IMR-90 (cell line): ENCODE measurements around the gene POLR2I. TPM values are rescaled to one million over a fixed set of nuclear protein-coding genes. Genes with fewer than 3 reads are reported as not detected.
"Not testable (repeated sequence)": the region's sequence is repeated elsewhere in the genome, so short reads cannot be mapped to it uniquely, and the experiment has no call there.

Source experiments
- ATAC-seq: fragments of 200-7000 bp; cut with Tn5 transposase; 2 replicates; pipeline ENCODE4 v1.9.1; 2020; ENCODE audit warnings: low read depth, mild to moderate bottlenecking, moderate library complexity
- BruUV-seq: library from RNA; stranded (reverse); fragments of 400-500 nt; replicated peaks from 2 replicates; lab custom pipeline; 2021; lab: Mats Ljungman, UMichigan
- CTCF ChIA-PET: fragments of 300-600 bp; formaldehyde crosslinking; extraction: SDS; loops from one replicate; lab custom pipeline; 2021; ENCODE audit warnings: antibody characterized with exemption; lab: Yijun Ruan, JAX
- POLR2A ChIA-PET: fragments of 300-600 bp; sonication (Branson Sonifier 250); formaldehyde crosslinking; loops from one replicate; lab custom pipeline; 2022; ENCODE audit warnings: antibody characterized with exemption; ENCODE audit not compliant: unreplicated experiment; lab: Charles Lee
- DNase-seq: peaks from one replicate; pipeline ENCODE4 v3.0.0; 2013
- H2AFZ ChIP-seq: replicated peaks from 2 replicates; pipeline ENCODE3; 2013; ENCODE audit warnings: low read length, mild to moderate bottlenecking; ENCODE audit not compliant: poor library complexity
- H2AK5ac ChIP-seq: 2 replicates; pipeline ENCODE4 v1.6.1; 2013; ENCODE audit warnings: low read depth, low read length, inconsistent platforms
- H2AK9ac ChIP-seq: replicated peaks from 2 replicates; pipeline ENCODE3; 2013; ENCODE audit warnings: mild to moderate bottlenecking, low read depth, low read length, moderate library complexity; ENCODE audit not compliant: poor library complexity
- H2BK120ac ChIP-seq: 2 replicates; pipeline ENCODE4 v1.6.1; 2013; ENCODE audit warnings: low read depth, low read length, inconsistent platforms
- H2BK15ac ChIP-seq: 3 replicates; pipeline ENCODE4 v1.6.1; 2013; ENCODE audit warnings: low read depth, low read length, inconsistent platforms
- H2BK20ac ChIP-seq: 2 replicates; pipeline ENCODE4 v1.6.1; 2013; ENCODE audit warnings: low read depth, mild to moderate bottlenecking, inconsistent platforms, low read length, moderate library complexity
- H2BK5ac ChIP-seq: 2 replicates; pipeline ENCODE4 v1.6.1; 2013; ENCODE audit warnings: mild to moderate bottlenecking, low read depth, low read length, inconsistent platforms; ENCODE audit not compliant: poor library complexity, severe bottlenecking
- H3K14ac ChIP-seq: replicated peaks from 2 replicates; pipeline ENCODE4 v1.6.1; 2013; ENCODE audit warnings: low read depth, low read length, inconsistent platforms
- H3K18ac ChIP-seq: 2 replicates; pipeline ENCODE4 v1.6.1; 2013; ENCODE audit warnings: low read depth, low read length, control low read depth
- H3K23ac ChIP-seq: 2 replicates; pipeline ENCODE4 v1.6.1; 2013; ENCODE audit warnings: low read depth, low read length, inconsistent platforms
- H3K27ac ChIP-seq: 2 replicates; pipeline ENCODE4 v1.5.1; 2013; ENCODE audit warnings: mild to moderate bottlenecking, control low read depth, low read length; ENCODE audit not compliant: insufficient read depth
- H3K27me3 ChIP-seq: 2 replicates; pipeline ENCODE4 v1.6.1; 2013; ENCODE audit warnings: low read length; ENCODE audit not compliant: control insufficient read depth, insufficient read depth
- H3K36me3 ChIP-seq: 2 replicates; pipeline ENCODE4 v1.6.1; 2013; ENCODE audit warnings: low read length, mixed read lengths; ENCODE audit not compliant: control insufficient read depth, insufficient read depth
- H3K4ac ChIP-seq: 2 replicates; pipeline ENCODE4 v1.6.1; 2013; ENCODE audit warnings: low read depth, low read length, inconsistent platforms
- H3K4me1 ChIP-seq: 2 replicates; pipeline ENCODE4 v1.6.1; 2013; ENCODE audit warnings: low read length, mixed read lengths; ENCODE audit not compliant: control insufficient read depth, insufficient read depth
- H3K4me2 ChIP-seq: 2 replicates; pipeline ENCODE4 v1.6.1; 2013; ENCODE audit warnings: low read depth, mild to moderate bottlenecking, control low read depth, low read length, moderate library complexity
- H3K4me3 ChIP-seq: 2 replicates; pipeline ENCODE4 v1.5.1; 2013; ENCODE audit warnings: low read depth, mild to moderate bottlenecking, control low read depth, low read length, moderate library complexity; ENCODE audit not compliant: insufficient read depth
- H3K56ac ChIP-seq: 2 replicates; pipeline ENCODE4 v1.6.1; 2013; ENCODE audit warnings: low read length, inconsistent platforms; ENCODE audit not compliant: insufficient read depth; ENCODE audit errors: extremely low read depth
- H3K79me1 ChIP-seq, 2 experiments: 2 replicates each; pipeline ENCODE4 v1.6.1; 2013; ENCODE audit warnings: low read length in 2 of 2, inconsistent platforms in 1 of 2, low read depth in 1 of 2
- H3K9ac ChIP-seq: 2 replicates; pipeline ENCODE4 v1.6.1; 2013; ENCODE audit warnings: low read depth, low read length, control low read depth
- H3K9me1 ChIP-seq: 2 replicates; pipeline ENCODE4 v1.6.1; 2013; ENCODE audit warnings: low read length, inconsistent platforms; ENCODE audit not compliant: insufficient read depth
- H3K9me3 ChIP-seq: 2 replicates; pipeline ENCODE4 v1.6.1; 2013; ENCODE audit warnings: low read length; ENCODE audit not compliant: control insufficient read depth, insufficient read depth
- H4K20me1 ChIP-seq: 2 replicates; pipeline ENCODE4 v1.6.1; 2013; ENCODE audit warnings: low read length, inconsistent platforms; ENCODE audit not compliant: insufficient read depth
- H4K5ac ChIP-seq: 2 replicates; pipeline ENCODE4 v1.6.1; 2013; ENCODE audit warnings: mild to moderate bottlenecking, low read depth, low read length, control low read depth
- H4K8ac ChIP-seq, 2 experiments: 2 replicates each; pipeline ENCODE4 v1.6.1; 2013; ENCODE audit warnings: low read depth in 2 of 2, low read length in 2 of 2, control low read depth in 1 of 2, inconsistent platforms in 1 of 2
- H4K91ac ChIP-seq: 2 replicates; pipeline ENCODE4 v1.6.1; 2013; ENCODE audit warnings: low read depth, low read length, inconsistent platforms; ENCODE audit not compliant: insufficient read depth
- ELK1 ChIP-seq: fragments of 150-350 bp; IDR thresholded peaks from 2 replicates; pipeline ENCODE4 v1.6.1; 2016; ENCODE audit warnings: low read depth, mild to moderate bottlenecking, low read length, moderate library complexity, borderline replicate concordance
- RCOR1 ChIP-seq: IDR thresholded peaks from 2 replicates; pipeline ENCODE4 v1.6.1; 2012; ENCODE audit warnings: mild to moderate bottlenecking, low read length, improper control_type of control experiment; ENCODE audit not compliant: insufficient replicate concordance
- WGBS, 2 experiments: methylation state at CpG; one replicate each; pipeline versions ENCODE4 v1.1.5 to v1.1.7; 2013; ENCODE audit warnings: missing lambda C conversion rate in 2 of 2; ENCODE audit not compliant: insufficient read length in 1 of 2; ENCODE audit errors: extremely low coverage in 2 of 2; 5-methylcytosine and 5-hydroxymethylcytosine counted together
- dilution Hi-C: fragments of 300-500 bp; cut with HindIII; formaldehyde crosslinking; loops from one replicate; pipeline ENCODE4 v1.14.3; 2018; ENCODE audit warnings: low sequenced_read_pairs; ENCODE audit not compliant: unreplicated experiment
- in situ Hi-C: fragments of 300-500 bp; cut with MboI; formaldehyde crosslinking; loops from 3 replicates; pipeline ENCODE4 v1.14.3; 2019; ENCODE audit warnings: low sequenced_read_pairs, inconsistent platforms, mixed read lengths
- intact Hi-C: fragments of 100-400 bp; cut with micrococcal nuclease; formaldehyde crosslinking; loops from 2 replicates; pipeline ENCODE4 v1.10.0; 2022
- polyA plus RNA-seq, 3 experiments: library from polyadenylated mRNA; depleted of rRNA; stranded (reverse); fragments of >200 nt; gene quantifications; 2 replicates each; pipeline ENCODE4 v1.2.3, GENCODE V29; 2012; ENCODE audit warnings: low replicate concordance in 1 of 3
- total RNA-seq: library from RNA; depleted of rRNA; stranded (reverse); fragments of >200 nt; gene quantifications from 2 replicates; pipeline ENCODE4 v1.2.3, GENCODE V29; 2012

Gene POLR2I
- total and polyA plus RNA-seq, 2 of the 4 experiments (the other 2 are of a cell fraction): 35.8 to 59.7 TPM

- no peak for TF ChIP-seq RCOR1
Observed at GRCh38 chr19:36139120-36139472, 24.4 kb upstream of the POLR2I start (continued).

GRCh38 chr19:36136964-36137686, 22.4 kb upstream of the POLR2I start:
- H4K5ac ChIP-seq: no peak overlapping the region
- intact Hi-C loops: no loop called here
- no peak overlapping the region for H3K4me2 ChIP-seq
- H2BK20ac ChIP-seq: no peak overlapping the region
- H3K9me1 ChIP-seq: peaks cover 6% of the 10 kb centered on the region
- in situ Hi-C loops: no loop called here
- dilution Hi-C loops: no loop called here
- H3K4me1 ChIP-seq: peaks cover 10% of the 10 kb centered on the region
- peak; percentile 23 for DNase-seq
- H3K27ac ChIP-seq: no peak overlapping the region
- peaks cover 16 to 19% of the 10 kb centered on the region in 2 experiments for H3K79me1 ChIP-seq
- no peak overlapping the region for H2BK5ac ChIP-seq
- no peaks in the 10 kb centered on the region for H3K9me3 ChIP-seq
- H3K4me3 ChIP-seq: no peak overlapping the region
- TF ChIP-seq ELK1 (no peak), RCOR1 (no peak)
- no TSS peak for BruUV-seq
- peak overlapping the region; percentile 72 for H2AFZ ChIP-seq
- H3K9ac ChIP-seq: no peak overlapping the region; the same call in 1 of the 2 replicates
- H4K20me1 ChIP-seq: peaks cover 11% of the 10 kb centered on the region
- H2BK120ac ChIP-seq: no peak overlapping the region
- no peak overlapping the region; the same call in 1 of the 2 replicates for H2AK5ac ChIP-seq
- H4K91ac ChIP-seq: no peak overlapping the region
- peak overlapping the region in 1 of 2 experiments; percentile 2; a peak in 1 of 4 replicates for H4K8ac ChIP-seq
- no peak overlapping the region for H3K56ac ChIP-seq
- H3K4ac ChIP-seq: no peak overlapping the region
- no peak overlapping the region for H3K14ac ChIP-seq
- H3K27me3 ChIP-seq: no peaks in the 10 kb centered on the region
- H3K23ac ChIP-seq: peak overlapping the region; percentile 17; the same call in 1 of the 2 replicates
- H3K18ac ChIP-seq: no peak overlapping the region
- H2AK9ac ChIP-seq: no peak overlapping the region
- 80% methylated on average over 1 of the region's 12 CpGs; no CpG with 5 or more reads in 1 of the 2 experiments for WGBS, 2 experiments
- peaks cover 2% of the 10 kb centered on the region; the same call in 1 of the 2 replicates for H3K36me3 ChIP-seq
- ChIA-PET POLR2A (interaction anchor here (0.7 kb wide), 1 partner anchor 13 kb away, joined by 4 read pairs; no protein-coding TSS in a partner anchor), CTCF (interaction anchor here (2.1 kb wide), 1 partner anchor 9 kb away, joined by 4 read pairs; no protein-coding TSS in a partner anchor)
- H2BK15ac ChIP-seq: no peak overlapping the region
- no peak for ATAC-seq

GRCh38 chr19:36134867-36135266, 20.2 kb upstream of the POLR2I start:
- H2AK5ac ChIP-seq, H4K20me1 ChIP-seq, H2BK5ac ChIP-seq, POLR2A ChIA-PET, H3K18ac ChIP-seq, H3K56ac ChIP-seq, H3K27ac ChIP-seq, ATAC-seq, H3K9me3 ChIP-seq, H3K9ac ChIP-seq, H2BK15ac ChIP-seq, intact Hi-C loops, H3K4me3 ChIP-seq, H3K4ac ChIP-seq, dilution Hi-C loops, DNase-seq, H4K5ac ChIP-seq, H3K4me1 ChIP-seq, H3K14ac ChIP-seq, H3K23ac ChIP-seq, H2BK120ac ChIP-seq, BruUV-seq, in situ Hi-C loops, H4K91ac ChIP-seq, H2BK20ac ChIP-seq, H3K4me2 ChIP-seq, H4K8ac ChIP-seq, H3K79me1 ChIP-seq, H3K36me3 ChIP-seq, CTCF ChIA-PET, H3K9me1 ChIP-seq, H3K27me3 ChIP-seq: not testable (repeated sequence)
- WGBS, 2 experiments: 100% methylated on average over 1 of the region's 4 CpGs; no CpG with 5 or more reads in 1 of the 2 experiments
- H2AK9ac ChIP-seq: peak overlapping the region; percentile 61
- H2AFZ ChIP-seq: peak overlapping the region; percentile 41
